PC-9 (cell line): ENCODE measurements around the gene LRP11.

ENCODE experiments used
- EZH2 ChIP-seq: fragments of 200-600 bp; sonication (generic); IDR thresholded peaks from 2 replicates; pipeline ENCODE4 v1.8.0; 2017; ENCODE audit warnings: antibody characterized with exemption, low read depth
- TF ChIP-seq, protein P1 (sequence below): fragments of 200-600 bp; sonication (generic); conservative IDR thresholded peaks from 2 replicates; pipeline ENCODE4 v1.6.1; 2017; ENCODE audit warnings: mixed run types, antibody characterized with exemption, mild to moderate bottlenecking, moderate library complexity

DNA sequence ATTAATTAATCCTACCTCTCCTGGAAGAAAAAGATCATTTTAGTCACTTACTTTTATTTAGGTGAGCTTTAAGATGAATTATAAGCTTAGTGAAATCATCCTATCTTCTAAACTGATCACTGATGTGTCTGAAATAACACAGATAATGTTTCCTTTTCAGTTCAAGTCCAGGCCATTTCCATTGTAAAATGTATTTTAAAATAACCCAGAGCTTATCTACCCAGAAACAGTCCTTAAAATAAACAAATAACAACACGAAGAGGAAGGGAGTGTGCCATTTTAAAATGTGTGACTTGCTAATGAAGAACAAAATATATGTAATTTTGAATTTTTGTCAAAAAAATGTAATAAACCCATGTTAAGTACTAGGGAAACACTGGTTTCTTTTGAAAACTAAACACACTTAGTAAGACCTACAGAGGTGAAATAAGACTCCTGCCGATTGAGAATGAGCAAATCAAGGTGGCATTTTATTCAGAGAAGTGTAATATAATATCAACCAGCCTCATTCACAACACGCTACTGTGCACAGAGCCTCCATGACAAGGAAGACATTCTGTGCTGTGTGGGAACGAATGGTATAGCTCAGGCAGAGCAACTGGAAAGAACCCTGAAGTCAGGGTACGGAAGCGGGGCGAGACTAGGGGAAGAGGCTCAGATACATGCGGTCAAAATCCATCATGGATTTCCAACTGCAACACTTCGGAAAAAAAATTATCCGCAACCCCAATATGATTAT, 7.7 kb downstream of the LRP11 start:
- TF ChIP-seq, protein P1, sequence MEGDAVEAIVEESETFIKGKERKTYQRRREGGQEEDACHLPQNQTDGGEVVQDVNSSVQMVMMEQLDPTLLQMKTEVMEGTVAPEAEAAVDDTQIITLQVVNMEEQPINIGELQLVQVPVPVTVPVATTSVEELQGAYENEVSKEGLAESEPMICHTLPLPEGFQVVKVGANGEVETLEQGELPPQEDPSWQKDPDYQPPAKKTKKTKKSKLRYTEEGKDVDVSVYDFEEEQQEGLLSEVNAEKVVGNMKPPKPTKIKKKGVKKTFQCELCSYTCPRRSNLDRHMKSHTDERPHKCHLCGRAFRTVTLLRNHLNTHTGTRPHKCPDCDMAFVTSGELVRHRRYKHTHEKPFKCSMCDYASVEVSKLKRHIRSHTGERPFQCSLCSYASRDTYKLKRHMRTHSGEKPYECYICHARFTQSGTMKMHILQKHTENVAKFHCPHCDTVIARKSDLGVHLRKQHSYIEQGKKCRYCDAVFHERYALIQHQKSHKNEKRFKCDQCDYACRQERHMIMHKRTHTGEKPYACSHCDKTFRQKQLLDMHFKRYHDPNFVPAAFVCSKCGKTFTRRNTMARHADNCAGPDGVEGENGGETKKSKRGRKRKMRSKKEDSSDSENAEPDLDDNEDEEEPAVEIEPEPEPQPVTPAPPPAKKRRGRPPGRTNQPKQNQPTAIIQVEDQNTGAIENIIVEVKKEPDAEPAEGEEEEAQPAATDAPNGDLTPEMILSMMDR, result no peak
- TF ChIP-seq EZH2, result no peak
